Aorta (tissue), 5 donors: Measurements from ENCODE around the gene PHACTR4. TPM values are rescaled to one million over a fixed set of nuclear protein-coding genes. Genes with fewer than 3 reads are reported as not detected.
"Not testable (repeated sequence)": the region's sequence is repeated elsewhere in the genome, so short reads cannot be mapped to it uniquely, and the experiment has no call there.

Experiments
- ATAC-seq: fragments of 200-7000 bp; cut with Tn5 transposase; one replicate; pipeline ENCODE4 v1.9.1; 2022; ENCODE audit warnings: moderate library complexity; ENCODE audit not compliant: low FRiP score
- DNase-seq, 2 donors: peaks; one replicate each; pipeline ENCODE4 v3.0.0-alpha.2; 2020
- H3K27ac ChIP-seq, 2 donors: one replicate each; pipeline ENCODE4 v1.5.1; 2013; ENCODE audit warnings: low read length in 2 of 2, mild to moderate bottlenecking in 2 of 2, moderate library complexity in 2 of 2, control low read depth in 1 of 2, inconsistent platforms in 1 of 2, low read depth in 1 of 2
- H3K27me3 ChIP-seq, 2 donors: one replicate each; pipeline ENCODE4 v1.6.1; 2013; ENCODE audit warnings: control low read depth in 1 of 2, low read length in 1 of 2, mild to moderate bottlenecking in 1 of 2, moderate library complexity in 1 of 2; ENCODE audit not compliant: insufficient read depth in 2 of 2, control insufficient read depth in 1 of 2
- H3K36me3 ChIP-seq, 2 donors: one replicate each; pipeline ENCODE4 v1.6.1; 2013; ENCODE audit warnings: control low read depth in 1 of 2, low read length in 1 of 2, mild to moderate bottlenecking in 1 of 2; ENCODE audit not compliant: insufficient read depth in 2 of 2, control insufficient read depth in 1 of 2
- H3K4me1 ChIP-seq, 2 donors: one replicate each; pipeline ENCODE4 v1.6.1; 2013; ENCODE audit warnings: low read length in 2 of 2, control low read depth in 1 of 2, mild to moderate bottlenecking in 1 of 2, moderate library complexity in 1 of 2; ENCODE audit not compliant: insufficient read depth in 2 of 2, control insufficient read depth in 1 of 2
- H3K4me3 ChIP-seq, 2 donors: one replicate each; pipeline ENCODE4 v1.5.1; 2013; ENCODE audit warnings: low read length in 2 of 2, control low read depth in 1 of 2, mild to moderate bottlenecking in 1 of 2
- H3K9me3 ChIP-seq: one replicate; pipeline ENCODE4 v1.6.1; 2013; ENCODE audit warnings: mild to moderate bottlenecking, low read length; ENCODE audit not compliant: control insufficient read depth
- WGBS, 2 donors: extraction: QIAGEN DNeasy Blood & Tissue Kit; methylation state at CpG; one replicate each; pipeline ENCODE4 v1.1.7; 2013; 5-methylcytosine and 5-hydroxymethylcytosine counted together
- intact Hi-C, 2 donors: fragments of 100-400 bp; cut with DNase I; formaldehyde crosslinking; loops; one replicate each; pipeline versions ENCODE4 v1.14.2 to v1.15.0; 2022
- polyA plus RNA-seq, 2 donors: library from polyadenylated mRNA; stranded (reverse); fragments of 200-250 nt; gene quantifications; one replicate each; pipeline ENCODE4 v1.2.3, GENCODE V29; 2013
- total RNA-seq, 2 donors: library from RNA; stranded (reverse); fragmentation: NEBNext Ultra II Directional; extraction: Animal tissue kit (Norgen Biotek cat#: 25700); gene quantifications; one replicate each; pipeline ENCODE4 v1.2.1, GENCODE V29; 2021
- donor health status: healthy with polysubstance abuse.
- donor health status: Bipolar disorder and iron deficiency.
- donor health status: DM: no; HTN: no; CAD: no.
- donor health status: DM: no; HTN: no; CAD: no.
- donor health status: DM: yes; HTN: yes; CAD: no.

PHACTR4 gene
- total and polyA plus RNA-seq, 4 donors, result 11.3 to 38.9 (median 26.3) TPM

GRCh38 chr1:28359592-28360239 is 9.8 kb upstream of the PHACTR4 start:
- 37 to 41% methylated on average over 7 of the region's 7 CpGs for WGBS, 2 donors
- no peaks in the 10 kb centered on the region for H3K27me3 ChIP-seq
- H3K4me1 ChIP-seq, result no peaks in the 10 kb centered on the region
- H3K36me3 ChIP-seq, result no peaks in the 10 kb centered on the region
- no peaks in the 10 kb centered on the region for H3K9me3 ChIP-seq
- ATAC-seq, result no peak
- intact Hi-C loops, result loop anchor here (2.0 to 10.0 kb wide), 4 partner anchors 145 to 515 kb away; partner anchors contain the start of genes RAB42 (in 1 of the 2) and RCC1 (in 1 of the 2)
- H3K27ac ChIP-seq, result no peak overlapping the region
- H3K4me3 ChIP-seq, result no peak overlapping the region
- DNase-seq, result peak; percentile 75 to 92

DNA sequence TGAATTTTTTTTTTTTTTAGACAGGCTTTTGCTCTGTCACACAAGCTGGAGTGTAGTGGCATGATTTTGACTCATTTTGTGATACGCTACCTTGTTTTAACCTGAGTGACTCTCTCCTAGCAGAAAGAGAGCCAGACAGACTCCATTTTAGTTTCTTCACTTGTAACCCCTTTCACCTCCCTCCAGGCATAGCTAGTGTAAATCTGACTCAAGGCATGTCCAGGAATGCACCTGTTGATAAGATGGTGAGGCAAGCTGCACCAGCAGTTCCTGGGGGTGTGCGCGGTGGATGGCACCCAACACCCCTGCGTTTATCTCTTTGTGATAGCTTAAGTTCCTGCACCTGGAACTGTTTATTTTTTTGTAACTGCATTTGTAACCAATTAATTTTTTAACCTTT is 4.7 kb upstream of the PHACTR4 start:
- Histone ChIP-seq H3K27ac (no peak overlapping the region), H3K27me3 (no peaks in the 10 kb centered on the region), H3K4me1 (no peaks in the 10 kb centered on the region), H3K9me3 (no peaks in the 10 kb centered on the region), H3K4me3 (no peak overlapping the region), H3K36me3 (no peaks in the 10 kb centered on the region)
- intact Hi-C loops, result loop anchor here (10.0 kb wide), 2 partner anchors 140 to 510 kb away; partner anchors contain the start of gene RCC1 (in 1 of the 2)
- ATAC-seq (no peak), DNase-seq (no peak)
- 81 to 82% methylated on average over 4 of the region's 4 CpGs for WGBS, 2 donors

GRCh38 chr1:28365864-28366263 is 3.7 kb upstream of the PHACTR4 start:
- Histone ChIP-seq H3K27me3 (no peaks in the 10 kb centered on the region), H3K27ac (no peak overlapping the region), H3K9me3 (no peaks in the 10 kb centered on the region), H3K4me3 (no peak overlapping the region), H3K4me1 (peaks cover 0 to 3% of the 10 kb centered on the region in 2 donors), H3K36me3 (no peaks in the 10 kb centered on the region)
- intact Hi-C loops, result loop anchor here (10.0 kb wide), 2 partner anchors 139 to 509 kb away; partner anchors contain the start of gene RCC1 (in 1 of the 2)
- ATAC-seq (no peak), DNase-seq (no peak)
- 87 to 95% methylated on average over 7 of the region's 7 CpGs for WGBS, 2 donors

DNA sequence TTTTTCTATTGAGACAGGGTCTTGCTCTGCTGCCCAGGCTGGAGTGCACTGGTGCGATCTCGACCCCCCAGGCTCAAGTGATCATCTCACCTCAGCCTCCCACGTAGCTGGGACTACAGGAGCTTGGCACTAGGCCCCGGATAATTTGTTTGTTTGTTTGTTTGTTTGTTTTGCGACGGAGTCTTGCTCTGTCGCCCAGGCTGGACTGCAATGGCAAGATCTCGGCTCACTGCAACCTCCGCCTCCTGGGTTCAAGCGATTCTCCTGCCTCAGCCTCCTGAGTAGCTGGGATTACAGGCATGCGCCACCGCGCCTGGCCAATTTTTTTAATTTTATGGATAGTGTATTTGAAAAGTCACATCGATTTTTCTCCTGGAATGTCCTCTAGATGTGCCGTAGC is 932 bp upstream of the PHACTR4 start:
- H3K4me3 ChIP-seq, DNase-seq, H3K9me3 ChIP-seq, H3K36me3 ChIP-seq, ATAC-seq, H3K27ac ChIP-seq, H3K4me1 ChIP-seq, H3K27me3 ChIP-seq: not testable (repeated sequence)
- intact Hi-C loops, result loop anchor here (10.0 kb wide), 2 partner anchors 136 to 506 kb away; partner anchors contain the start of gene RCC1 (in 1 of the 2)
- 95 to 96% methylated on average over 15 of the region's 15 CpGs for WGBS, 2 donors

- H3K4me3 ChIP-seq, result peak overlapping the region; percentile 62 to 77
- WGBS, 2 donors, result 26 to 28% methylated on average over 32 of the region's 32 CpGs
Measured at GRCh38 chr1:28370239-28371009, 884 bp downstream of the PHACTR4 start.

GRCh38 chr1:28371010-28371377 is 1.5 kb downstream of the PHACTR4 start:
- Histone ChIP-seq H3K9me3 (no peaks in the 10 kb centered on the region), H3K4me3 (no peak overlapping the region), H3K4me1 (peaks cover 3 to 4% of the 10 kb centered on the region in 2 donors), H3K27me3 (no peaks in the 10 kb centered on the region), H3K36me3 (no peaks in the 10 kb centered on the region), H3K27ac (no peak overlapping the region)
- DNase-seq (no peak), ATAC-seq (no peak)
- intact Hi-C loops, result no loop called here
- 75 to 82% methylated on average over 5 of the region's 5 CpGs for WGBS, 2 donors

More at GRCh38 chr1:28370239-28371009, 884 bp downstream of the PHACTR4 start:
- DNase-seq (no peak), ATAC-seq (peak; percentile 57)
- Histone ChIP-seq H3K27me3 (no peaks in the 10 kb centered on the region), H3K27ac (peak overlapping the region in 1 of 2 donors; percentile 81), H3K9me3 (no peaks in the 10 kb centered on the region), H3K36me3 (no peaks in the 10 kb centered on the region), H3K4me1 (peaks cover 3 to 4% of the 10 kb centered on the region in 2 donors)
- intact Hi-C loops, result no loop called here

- 72 to 73% methylated on average over 7 of the region's 7 CpGs for WGBS, 2 donors
- H3K36me3 ChIP-seq, intact Hi-C loops, H3K27ac ChIP-seq, H3K9me3 ChIP-seq, H3K4me1 ChIP-seq, H3K4me3 ChIP-seq, H3K27me3 ChIP-seq, ATAC-seq: not testable (repeated sequence)
- DNase-seq, result peak in 1 of 2 donors; percentile 41
Measured at GRCh38 chr1:28373450-28373849, 3.9 kb downstream of the PHACTR4 start.

DNA sequence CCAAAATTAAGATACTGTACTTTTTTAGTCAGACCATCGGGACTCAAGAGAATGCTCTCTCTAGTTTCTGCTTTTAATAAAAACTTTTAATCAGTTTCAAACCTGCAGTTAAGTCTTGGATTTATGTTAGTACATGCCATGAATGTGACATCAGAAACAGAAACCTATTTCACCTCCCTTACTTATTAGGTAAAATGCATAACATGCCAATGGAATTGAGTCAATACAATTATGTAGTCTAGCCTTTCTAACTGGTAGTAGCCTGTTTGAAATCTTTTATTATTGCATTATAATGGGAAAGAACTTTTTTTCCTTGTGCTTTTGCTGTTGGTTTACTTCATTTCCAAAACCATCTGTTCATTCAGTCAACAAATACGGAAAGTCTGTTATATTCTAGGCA is 4.8 kb downstream of the PHACTR4 start:
- 23 to 39% methylated on average over 2 of the region's 2 CpGs for WGBS, 2 donors
- intact Hi-C loops, result no loop called here
- no peak overlapping the region for H3K27ac ChIP-seq

More for the DNA sequence above, 4.8 kb downstream of the PHACTR4 start:
- Histone ChIP-seq H3K4me1 (peaks cover 3 to 4% of the 10 kb centered on the region in 2 donors), H3K9me3 (no peaks in the 10 kb centered on the region), H3K4me3 (no peak overlapping the region), H3K36me3 (no peaks in the 10 kb centered on the region), H3K27me3 (no peaks in the 10 kb centered on the region)
- DNase-seq (no peak), ATAC-seq (no peak)
